B cell (primary cell): ENCODE results near the gene CDC42.

Source experiments
- CTCF ChIP-seq: fragments of 200-600 bp; IDR thresholded peaks from one replicate; pipeline ENCODE4 v1.8.0; 2022; ENCODE audit warnings: antibody characterized with exemption, mild to moderate bottlenecking
- EZH2 ChIP-seq: IDR thresholded peaks from 2 replicates; pipeline ENCODE4 v1.6.1; 2012; ENCODE audit warnings: borderline replicate concordance, low read depth, mild to moderate bottlenecking, moderate library complexity, low read length; ENCODE audit not compliant: insufficient read depth, poor library complexity, severe bottlenecking

GRCh38 chr1:22026924-22027289 lies 25.6 kb upstream of the CDC42 start:
- TF ChIP-seq CTCF, result no peak
- no peak for TF ChIP-seq EZH2
